ENCODE data around the gene TCL1A. TPM values are rescaled to one million over a fixed set of nuclear protein-coding genes. Genes with fewer than 3 reads are reported as not detected.

Gene TCL1A
- total RNA-seq, 1 donor from 2014 or later: not detected

DNA sequence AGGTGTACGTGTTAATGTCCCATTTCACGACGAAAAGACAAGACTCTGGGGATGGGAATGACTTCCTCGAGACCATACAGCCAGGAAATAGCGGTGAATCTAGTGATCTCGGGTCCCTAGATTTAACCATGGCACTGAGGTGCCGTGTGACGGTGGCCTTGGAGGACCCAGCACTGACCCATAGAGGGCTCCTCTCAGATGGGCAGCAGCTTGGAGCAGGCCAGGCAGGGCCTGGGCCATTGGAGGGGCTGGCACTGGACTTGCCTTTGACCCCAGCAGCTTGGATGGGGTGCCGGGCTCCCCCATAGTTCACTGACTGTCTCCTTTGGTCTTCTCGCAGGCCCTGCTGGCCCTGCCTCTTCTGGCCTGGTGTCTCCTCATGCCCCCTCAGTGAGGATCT lies 22.3 kb downstream of the TCL1A start:
- H3K27me3 ChIP-seq (ENCODE audit: insufficient read depth, low read length): no peaks in the 10 kb centered on the region
- Mint-ChIP-seq H3K4me1 (ENCODE audit: low read depth, unreplicated experiment) (no peaks in the 10 kb centered on the region), H3K27me3 (ENCODE audit: low read depth, unreplicated experiment) (peaks cover 27% of the 10 kb centered on the region), H3K36me3 (ENCODE audit: low read depth, unreplicated experiment) (no peaks in the 10 kb centered on the region), H3K27ac (ENCODE audit: unreplicated experiment) (no peak overlapping the region), H3K4me3 (ENCODE audit: unreplicated experiment) (no peak overlapping the region), H3K9me3 (ENCODE audit: unreplicated experiment) (peaks cover 6% of the 10 kb centered on the region)
- no peaks in the 10 kb centered on the region for H3K36me3 ChIP-seq (ENCODE audit: insufficient read depth, low read length)
- no peaks in the 10 kb centered on the region for H3K4me1 ChIP-seq (ENCODE audit: insufficient read depth, low read length)
- no peaks in the 10 kb centered on the region for H3K79me2 ChIP-seq (ENCODE audit: insufficient read depth, low read length)
- H3K9me3 ChIP-seq (ENCODE audit: insufficient read depth, low read depth, low read length): no peaks in the 10 kb centered on the region
- no peak overlapping the region for H3K27ac ChIP-seq (ENCODE audit: low read depth, low read length)
- no peaks in the 10 kb centered on the region for H4K20me1 ChIP-seq (ENCODE audit: insufficient read depth, low read length)
- no peak overlapping the region for H2AFZ ChIP-seq (ENCODE audit: low read depth, low read length)
- no peak for FAIRE-seq
- no peak overlapping the region for H3K9ac ChIP-seq (ENCODE audit: low read length)
- TF ChIP-seq, protein P1, sequence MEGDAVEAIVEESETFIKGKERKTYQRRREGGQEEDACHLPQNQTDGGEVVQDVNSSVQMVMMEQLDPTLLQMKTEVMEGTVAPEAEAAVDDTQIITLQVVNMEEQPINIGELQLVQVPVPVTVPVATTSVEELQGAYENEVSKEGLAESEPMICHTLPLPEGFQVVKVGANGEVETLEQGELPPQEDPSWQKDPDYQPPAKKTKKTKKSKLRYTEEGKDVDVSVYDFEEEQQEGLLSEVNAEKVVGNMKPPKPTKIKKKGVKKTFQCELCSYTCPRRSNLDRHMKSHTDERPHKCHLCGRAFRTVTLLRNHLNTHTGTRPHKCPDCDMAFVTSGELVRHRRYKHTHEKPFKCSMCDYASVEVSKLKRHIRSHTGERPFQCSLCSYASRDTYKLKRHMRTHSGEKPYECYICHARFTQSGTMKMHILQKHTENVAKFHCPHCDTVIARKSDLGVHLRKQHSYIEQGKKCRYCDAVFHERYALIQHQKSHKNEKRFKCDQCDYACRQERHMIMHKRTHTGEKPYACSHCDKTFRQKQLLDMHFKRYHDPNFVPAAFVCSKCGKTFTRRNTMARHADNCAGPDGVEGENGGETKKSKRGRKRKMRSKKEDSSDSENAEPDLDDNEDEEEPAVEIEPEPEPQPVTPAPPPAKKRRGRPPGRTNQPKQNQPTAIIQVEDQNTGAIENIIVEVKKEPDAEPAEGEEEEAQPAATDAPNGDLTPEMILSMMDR (IDR thresholded peaks at IDR 0.05; ENCODE audit: insufficient read depth, low read depth, low read length): no peak
- no peak for TF ChIP-seq EZH2 (IDR thresholded peaks at IDR 0.05; ENCODE audit: insufficient read depth, low read length)
- DNase-seq (ENCODE audit: low read depth): no peak
- no peak overlapping the region for H3K4me2 ChIP-seq (ENCODE audit: low read length)
- no peak overlapping the region for H3K4me3 ChIP-seq (ENCODE audit: insufficient read depth, low read depth, low read length)

DNA sequence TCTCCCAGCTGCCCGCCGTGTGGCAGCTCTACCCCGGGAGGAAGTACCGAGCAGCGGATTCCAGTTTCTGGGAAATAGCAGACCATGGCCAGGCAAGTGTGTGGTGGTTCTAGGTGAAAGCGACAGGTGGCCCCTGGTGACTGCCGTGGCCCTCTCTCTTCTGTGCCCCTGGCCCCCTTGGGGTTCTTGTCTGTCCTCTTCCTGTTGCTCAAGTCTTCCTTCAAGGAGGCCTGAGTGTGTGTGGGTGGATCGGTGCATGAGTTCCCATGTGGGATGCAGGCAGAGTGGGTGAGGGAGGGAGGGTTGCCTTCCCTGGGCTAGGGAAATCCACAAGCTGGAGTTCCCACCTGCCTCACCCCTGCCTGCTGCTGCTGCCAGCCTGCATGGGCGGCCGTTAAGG lies 23.1 kb downstream of the TCL1A start:
- TF ChIP-seq, protein P1 (IDR thresholded peaks at IDR 0.05; ENCODE audit: insufficient read depth, low read depth, low read length): no peak
- TF ChIP-seq EZH2 (IDR thresholded peaks at IDR 0.05; ENCODE audit: insufficient read depth, low read length): no peak
- no peak overlapping the region for H3K9ac ChIP-seq (ENCODE audit: low read length)
- no peaks in the 10 kb centered on the region for H4K20me1 ChIP-seq (ENCODE audit: insufficient read depth, low read length)
- no peak overlapping the region for H3K4me3 ChIP-seq (ENCODE audit: insufficient read depth, low read depth, low read length)
- no peak overlapping the region for H3K27ac ChIP-seq (ENCODE audit: low read depth, low read length)
- Mint-ChIP-seq H3K4me1 (ENCODE audit: low read depth, unreplicated experiment) (no peaks in the 10 kb centered on the region), H3K9me3 (ENCODE audit: unreplicated experiment) (peaks cover 6% of the 10 kb centered on the region), H3K27ac (ENCODE audit: unreplicated experiment) (no peak overlapping the region), H3K4me3 (ENCODE audit: unreplicated experiment) (no peak overlapping the region), H3K36me3 (ENCODE audit: low read depth, unreplicated experiment) (no peaks in the 10 kb centered on the region), H3K27me3 (ENCODE audit: low read depth, unreplicated experiment) (peaks cover 25% of the 10 kb centered on the region)
- no peaks in the 10 kb centered on the region for H3K9me3 ChIP-seq (ENCODE audit: insufficient read depth, low read depth, low read length)
- DNase-seq (ENCODE audit: low read depth): no peak
- H3K4me2 ChIP-seq (ENCODE audit: low read length): no peak overlapping the region
- no peaks in the 10 kb centered on the region for H3K27me3 ChIP-seq (ENCODE audit: insufficient read depth, low read length)
- H3K4me1 ChIP-seq (ENCODE audit: insufficient read depth, low read length): no peaks in the 10 kb centered on the region
- H3K79me2 ChIP-seq (ENCODE audit: insufficient read depth, low read length): no peaks in the 10 kb centered on the region
- no peaks in the 10 kb centered on the region for H3K36me3 ChIP-seq (ENCODE audit: insufficient read depth, low read length)
- no peak overlapping the region for H2AFZ ChIP-seq (ENCODE audit: low read depth, low read length)
- no peak for FAIRE-seq

DNA sequence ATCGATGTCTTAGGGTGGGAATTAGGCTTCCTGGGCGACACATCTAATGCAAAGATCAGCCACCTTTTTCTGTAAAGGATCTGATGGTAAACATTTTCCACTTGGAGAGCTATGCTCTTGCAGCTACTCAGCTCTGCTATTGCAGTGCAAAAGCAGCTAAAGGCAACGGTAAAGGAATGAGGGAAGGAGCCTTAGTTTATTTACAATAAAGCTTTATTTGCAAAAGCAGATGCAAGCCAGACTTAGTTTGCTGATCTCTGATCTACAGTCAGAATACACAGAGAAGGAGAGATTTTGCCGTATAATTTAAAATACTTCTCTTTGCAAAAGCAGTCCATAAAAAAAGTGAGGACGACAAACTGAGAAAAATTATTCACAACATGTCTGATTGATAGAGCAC lies 24.5 kb downstream of the TCL1A start:
- no peaks in the 10 kb centered on the region for H4K20me1 ChIP-seq (ENCODE audit: insufficient read depth, low read length)
- no peaks in the 10 kb centered on the region for H3K79me2 ChIP-seq (ENCODE audit: insufficient read depth, low read length)
- no peaks in the 10 kb centered on the region for H3K9me3 ChIP-seq (ENCODE audit: insufficient read depth, low read depth, low read length)
- FAIRE-seq (no peak), DNase-seq (ENCODE audit: low read depth) (no peak)
- no peaks in the 10 kb centered on the region for H3K27me3 ChIP-seq (ENCODE audit: insufficient read depth, low read length)
- no peaks in the 10 kb centered on the region for H3K4me1 ChIP-seq (ENCODE audit: insufficient read depth, low read length)
- no peaks in the 10 kb centered on the region for H3K36me3 ChIP-seq (ENCODE audit: insufficient read depth, low read length)
- no peaks in the 10 kb centered on the region for H3K36me3 Mint-ChIP-seq (ENCODE audit: low read depth, unreplicated experiment)
- peaks cover 4% of the 10 kb centered on the region for H3K9me3 Mint-ChIP-seq (ENCODE audit: unreplicated experiment)
- H3K4me3 Mint-ChIP-seq (ENCODE audit: unreplicated experiment): no peak overlapping the region
- H3K27ac ChIP-seq (ENCODE audit: low read depth, low read length): no peak overlapping the region
- no peak overlapping the region for H2AFZ ChIP-seq (ENCODE audit: low read depth, low read length)
- no peak overlapping the region for H3K27ac Mint-ChIP-seq (ENCODE audit: unreplicated experiment)
- H3K4me3 ChIP-seq (ENCODE audit: insufficient read depth, low read depth, low read length): no peak overlapping the region
- H3K9ac ChIP-seq (ENCODE audit: low read length): no peak overlapping the region
- H3K4me2 ChIP-seq (ENCODE audit: low read length): no peak overlapping the region
- peaks cover 34% of the 10 kb centered on the region for H3K27me3 Mint-ChIP-seq (ENCODE audit: low read depth, unreplicated experiment)
- no peak for TF ChIP-seq EZH2 (IDR thresholded peaks at IDR 0.05; ENCODE audit: insufficient read depth, low read length)
- TF ChIP-seq, protein P1 (IDR thresholded peaks at IDR 0.05; ENCODE audit: insufficient read depth, low read depth, low read length): no peak
- H3K4me1 Mint-ChIP-seq (ENCODE audit: low read depth, unreplicated experiment): no peaks in the 10 kb centered on the region

Data from astrocyte (in vitro differentiated cells and primary cell).